Kidney capillary endothelial cell (primary cell): ENCODE measurements around the gene MMEL1.
"Not testable (repeated sequence)": the region's sequence is repeated elsewhere in the genome, so short reads cannot be mapped to it uniquely, and the experiment has no call there.

Source experiments
- DNase-seq: peaks from one replicate; pipeline ENCODE4 v3.0.0-alpha.2; 2018; ENCODE audit warnings: low spot score

MMEL1 gene

DNA sequence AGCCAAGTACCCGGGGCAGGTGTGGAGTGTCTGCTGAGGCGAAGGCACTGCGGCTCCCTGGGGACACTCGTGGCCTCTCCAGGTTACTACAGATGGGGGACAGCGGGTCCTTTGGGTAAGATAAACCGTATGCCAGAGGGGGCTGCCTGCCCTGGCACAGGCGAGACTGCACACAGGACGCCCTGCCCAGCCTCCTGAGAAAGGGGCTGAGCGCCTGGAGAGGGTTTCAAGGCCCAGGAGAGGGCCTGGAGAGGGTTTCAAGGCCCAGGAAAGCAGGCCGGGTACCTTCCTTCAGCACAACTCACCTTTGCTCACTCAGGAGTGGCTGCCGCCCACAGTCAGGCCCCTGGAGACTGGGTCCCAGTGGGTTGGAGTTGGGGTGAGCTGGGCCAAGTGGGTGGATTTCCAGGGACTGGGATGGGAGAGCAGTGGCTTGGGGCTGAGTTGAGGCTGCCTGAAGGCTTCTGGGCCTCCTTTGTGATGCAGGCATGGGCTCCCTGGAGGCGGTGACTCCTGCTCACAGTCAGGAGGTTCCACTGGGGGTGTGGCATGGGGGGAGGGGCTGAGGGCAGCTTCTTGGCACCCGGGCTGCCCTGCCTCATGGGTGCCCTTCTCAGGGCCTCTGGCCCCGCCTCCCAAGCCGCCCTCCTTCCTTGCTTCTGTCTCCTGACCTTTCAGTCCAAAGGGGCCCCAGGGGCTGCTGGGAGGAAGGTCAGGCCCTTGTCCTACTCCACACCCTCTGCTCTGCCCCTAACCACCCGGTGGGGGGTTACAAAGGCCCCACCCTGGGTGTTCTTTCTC, at the start of gene MMEL1:
TSS of gene MMEL1 (minus strand) at position 456 of the 801 bp plus-strand sequence. CDS start 3,532 bp downstream, outside the sequence.
- no peak for DNase-seq

DNA sequence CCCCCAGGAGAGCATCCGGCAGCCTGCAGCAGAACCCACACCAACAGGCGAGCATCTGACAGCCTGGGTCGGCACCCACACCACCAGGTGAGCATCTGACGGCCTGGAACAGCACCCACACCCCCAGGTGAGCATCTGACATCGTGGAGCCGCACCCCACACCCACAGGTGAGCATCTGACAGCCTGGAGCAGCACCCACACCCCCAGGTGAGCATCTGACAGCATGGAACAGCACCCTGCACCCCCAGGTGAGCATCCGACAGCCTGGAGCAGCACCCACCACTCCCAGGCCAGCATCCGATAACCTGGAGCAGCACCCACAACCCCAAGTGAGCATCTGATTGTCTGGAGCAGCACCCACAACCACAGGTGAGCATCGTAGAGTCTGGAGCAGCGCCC, 43.9 kb upstream of the MMEL1 start:
- DNase-seq: not testable (repeated sequence)

- not testable (repeated sequence) for DNase-seq
Observed at GRCh38 chr1:2671656-2672055, 38.8 kb upstream of the MMEL1 start.

GRCh38 chr1:2659806-2660205, 27.0 kb upstream of the MMEL1 start:
- not testable (repeated sequence) for DNase-seq

GRCh38 chr1:2657909-2658308, 25.1 kb upstream of the MMEL1 start:
- not testable (repeated sequence) for DNase-seq

DNA sequence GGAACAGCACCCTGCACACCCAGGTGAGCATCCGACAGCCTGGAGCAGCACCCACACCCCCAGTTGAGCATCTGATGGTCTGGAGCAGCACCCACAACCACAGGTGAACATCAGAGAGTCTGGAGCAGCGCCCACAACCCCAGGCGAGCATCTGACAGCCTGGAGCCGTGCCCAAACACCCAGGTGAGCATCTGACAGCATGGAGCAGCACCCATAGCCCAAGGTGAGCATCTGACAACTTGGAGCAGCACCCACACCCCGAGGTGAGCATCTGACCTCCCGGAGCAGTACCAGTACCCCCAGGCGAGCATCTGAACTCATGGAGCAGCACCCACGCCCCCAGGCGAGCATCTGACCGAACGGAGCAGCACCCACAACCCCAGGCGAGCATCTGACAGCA, 24.3 kb upstream of the MMEL1 start:
- not testable (repeated sequence) for DNase-seq

- DNase-seq: not testable (repeated sequence)
Observed at GRCh38 chr1:2655598-2656434, 23.0 kb upstream of the MMEL1 start.

DNA sequence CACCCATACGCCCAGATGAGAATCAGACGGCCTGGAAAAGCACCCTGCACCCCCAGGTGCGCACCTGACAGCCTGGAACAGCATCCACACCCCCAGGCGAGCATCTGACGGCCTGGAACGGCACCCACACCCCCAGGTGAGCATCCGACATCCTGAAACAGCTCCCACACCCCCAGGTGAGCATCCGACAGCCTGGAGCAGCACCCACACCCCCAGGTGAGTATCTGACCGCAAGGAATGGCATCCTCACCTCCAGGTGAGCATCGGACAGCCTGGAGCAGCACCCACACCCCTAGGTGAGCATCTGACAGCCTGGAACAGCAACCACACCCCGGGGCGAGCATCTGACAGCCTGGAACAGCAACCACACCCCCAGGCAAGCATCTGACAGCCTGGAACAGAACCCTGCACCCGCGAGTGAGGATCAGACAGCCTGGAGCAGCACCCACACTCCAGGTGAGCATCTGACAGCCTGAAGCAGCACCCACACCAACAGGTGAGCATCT, 21.7 kb upstream of the MMEL1 start:
- not testable (repeated sequence) for DNase-seq

GRCh38 chr1:2653741-2654442, 21.1 kb upstream of the MMEL1 start:
- DNase-seq: not testable (repeated sequence)

DNA sequence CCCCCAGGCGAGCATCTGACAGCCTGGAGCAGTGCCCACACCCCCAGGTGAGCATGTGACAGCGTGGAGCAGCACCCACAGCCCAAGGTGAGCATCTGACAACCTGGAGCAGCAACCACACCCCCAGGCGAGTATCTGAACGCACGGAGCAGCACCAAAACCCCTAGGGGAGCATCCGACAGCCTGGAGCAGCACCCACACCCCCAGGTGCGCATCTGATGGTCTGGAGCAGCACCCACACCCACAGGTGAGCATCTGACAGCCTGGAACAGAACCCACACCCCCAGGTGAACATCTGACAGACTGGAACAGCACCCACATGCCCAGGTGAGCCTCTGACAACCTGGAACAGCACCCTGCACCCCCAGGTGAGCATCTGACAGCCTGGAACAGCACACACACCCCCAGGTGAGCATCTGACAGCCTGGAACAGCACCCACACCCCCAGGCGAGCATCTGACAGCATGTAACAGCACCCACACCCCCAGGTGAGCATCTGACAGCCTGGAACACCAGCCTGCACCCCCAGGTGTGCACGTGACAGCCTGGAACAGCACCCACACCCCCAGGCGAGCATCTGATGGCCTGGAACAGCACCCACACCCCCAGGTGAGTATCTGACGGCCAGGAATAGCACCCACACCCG, 20.2 kb upstream of the MMEL1 start:
- DNase-seq: not testable (repeated sequence)

GRCh38 chr1:2652152-2652925, 19.5 kb upstream of the MMEL1 start:
- not testable (repeated sequence) for DNase-seq

DNA sequence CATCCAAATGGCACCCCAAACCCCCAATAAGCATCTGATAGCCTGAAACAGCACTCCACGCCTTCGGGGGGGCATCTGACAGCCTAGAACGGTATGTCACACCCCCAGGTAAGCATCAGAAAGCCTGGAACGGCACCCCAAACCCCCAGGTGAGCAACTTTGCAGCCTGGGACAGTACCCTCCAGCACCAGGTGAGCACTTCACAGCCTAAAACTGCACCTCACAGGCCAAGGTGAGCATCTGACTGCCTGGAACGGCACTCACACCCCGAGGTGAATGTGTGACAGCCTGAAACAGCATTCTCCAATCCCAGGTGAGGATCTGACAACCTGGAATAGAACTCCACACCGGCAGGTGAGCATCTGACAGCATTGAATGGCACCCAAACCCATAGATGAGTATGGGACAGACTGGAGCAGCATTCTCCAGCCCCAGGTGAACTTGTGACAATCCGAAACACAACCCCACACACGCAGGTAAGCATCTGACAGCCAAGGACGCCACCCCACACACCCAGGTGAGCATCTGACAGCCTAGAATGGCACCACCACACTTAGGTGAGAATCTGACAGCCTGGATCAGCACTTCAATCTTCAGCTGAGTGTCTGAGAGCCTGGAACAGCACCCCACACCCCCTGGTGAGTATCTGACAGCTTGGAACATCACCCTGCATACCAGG, 18.3 kb upstream of the MMEL1 start:
- DNase-seq: no peak

GRCh38 chr1:2646837-2647236, 14.0 kb upstream of the MMEL1 start:
- no peak for DNase-seq

GRCh38 chr1:2645776-2646175, 13.0 kb upstream of the MMEL1 start:
- no peak for DNase-seq

DNA sequence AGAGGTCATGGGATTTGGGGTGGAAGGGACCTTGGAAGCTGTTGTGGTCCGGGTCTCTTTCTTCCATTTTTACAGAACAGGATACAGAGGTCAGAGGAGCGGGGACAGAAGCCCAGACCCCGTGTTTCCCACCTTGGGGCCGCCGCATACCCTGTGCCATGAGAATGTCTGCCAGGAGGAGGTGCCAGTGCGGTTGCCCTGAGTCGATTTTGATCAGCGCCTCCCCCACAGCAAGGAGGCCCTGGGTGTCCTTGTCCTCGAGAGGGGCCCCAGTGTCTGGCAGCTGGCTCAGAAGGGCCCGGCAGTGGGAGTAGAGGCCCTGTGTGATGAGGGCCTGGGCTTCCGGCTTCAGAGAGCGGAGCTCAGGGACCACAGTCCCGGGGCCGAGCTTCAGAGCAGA, 12.3 kb upstream of the MMEL1 start:
- no peak for DNase-seq

DNA sequence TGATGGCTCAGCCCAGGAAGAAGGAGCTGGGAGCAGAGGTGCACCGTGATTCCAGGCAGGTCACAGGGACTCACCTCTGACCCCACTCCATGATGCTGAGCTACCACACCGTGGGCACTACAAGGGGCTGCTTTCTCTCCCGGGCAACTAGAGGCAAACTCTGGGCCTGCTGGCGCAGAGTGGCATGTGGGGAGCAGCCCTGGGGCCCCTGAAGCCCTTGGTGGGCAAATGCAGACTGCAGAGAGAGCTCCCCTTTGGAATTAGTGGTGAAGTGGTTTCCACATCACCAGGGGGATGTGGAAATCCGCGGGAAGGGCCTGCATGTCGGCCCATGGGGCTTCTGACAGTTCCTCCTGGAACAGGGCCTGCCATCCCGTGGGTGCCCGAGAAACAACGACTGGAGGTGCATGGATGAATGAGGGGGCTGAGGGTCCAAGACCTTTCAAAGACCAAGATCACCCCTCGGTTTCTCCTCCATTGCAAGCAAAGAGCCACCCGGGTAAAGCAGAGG, 11.8 kb upstream of the MMEL1 start:
- no peak for DNase-seq

- DNase-seq: no peak
Observed at GRCh38 chr1:2644171-2644570, 11.4 kb upstream of the MMEL1 start.

DNA sequence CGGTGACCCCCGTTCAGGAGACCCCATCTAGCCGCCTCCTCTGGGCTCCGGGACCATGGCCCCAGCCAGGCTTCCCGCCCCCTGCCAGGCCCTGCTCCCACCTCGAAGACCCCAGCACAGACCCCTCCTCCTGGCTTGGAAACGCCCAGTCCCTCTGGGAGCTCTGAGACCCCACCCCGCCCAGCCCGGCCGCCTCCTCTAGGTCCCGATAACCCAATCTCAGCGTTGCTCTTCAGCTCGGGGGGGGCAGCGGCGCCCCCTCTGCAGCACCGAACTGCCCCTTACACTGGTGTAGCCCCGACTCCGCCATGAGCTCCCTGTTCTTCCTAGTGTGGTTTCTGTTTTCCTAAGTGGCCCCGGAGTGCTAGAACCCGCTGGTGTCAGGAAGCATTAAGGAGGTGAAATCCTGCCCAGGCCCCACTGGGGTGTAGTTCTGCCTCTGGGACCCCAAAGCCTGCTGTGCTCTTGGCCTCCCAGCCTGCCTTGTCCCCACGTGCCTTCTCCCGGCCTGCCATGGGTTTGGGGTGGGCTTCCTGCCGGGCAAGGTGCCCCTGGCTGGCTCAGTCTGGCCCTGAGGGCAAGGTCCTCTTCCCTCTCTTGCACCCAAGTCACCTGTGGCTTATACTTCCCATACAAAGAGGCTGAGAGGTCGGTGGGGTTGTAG, 10.7 kb upstream of the MMEL1 start:
- no peak for DNase-seq
